Islet of Langerhans (tissue), 1 donor: ENCODE results near the gene HASPIN.
"Not testable (repeated sequence)": the region's sequence is repeated elsewhere in the genome, so short reads cannot be mapped to it uniquely, and the experiment has no call there.

Source experiments
- FAIRE-seq: peaks from one replicate; lab custom pipeline; 2011; peaks lifted over from hg19 to GRCh38; lab: Jason Lieb, UNC

HASPIN gene

DNA sequence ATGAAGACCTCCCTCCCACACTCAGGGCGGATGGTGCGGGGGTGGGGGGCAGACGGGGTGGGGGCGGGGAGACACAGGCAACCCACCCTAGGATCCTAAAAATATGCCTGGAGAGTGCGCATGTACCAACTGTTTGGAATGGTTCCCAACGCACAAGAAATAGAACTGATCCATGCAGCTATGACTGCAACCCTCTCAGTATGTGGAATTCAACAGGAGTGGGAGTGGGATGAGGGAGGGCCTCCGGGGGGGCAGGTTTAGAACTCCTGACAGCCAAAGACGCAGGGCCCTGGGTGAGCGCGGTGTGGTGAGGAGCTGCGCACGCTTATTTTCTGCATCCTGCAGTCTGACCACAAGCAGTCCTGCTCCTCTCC, 26.6 kb upstream of the HASPIN start:
- FAIRE-seq: no peak

DNA sequence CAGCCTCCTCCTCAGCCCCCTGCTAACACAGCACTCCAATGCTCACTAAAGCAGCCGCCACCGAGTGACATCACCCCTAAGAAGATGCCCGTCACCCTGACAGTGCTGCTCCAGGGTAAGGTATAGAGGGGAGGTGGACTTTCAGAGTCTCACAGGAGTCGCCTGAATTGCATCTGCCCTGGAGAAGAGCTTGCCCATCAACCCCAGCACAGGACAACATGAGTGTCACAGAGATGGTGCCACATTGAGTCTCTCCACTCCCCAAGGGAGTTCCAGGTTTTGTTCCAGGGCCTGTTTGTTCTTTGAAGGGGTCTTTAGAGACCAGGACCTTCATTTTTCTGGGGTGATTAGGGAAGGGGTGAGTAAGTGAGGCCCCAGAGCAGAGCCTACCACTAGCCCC, 25.6 kb upstream of the HASPIN start:
- FAIRE-seq: no peak

DNA sequence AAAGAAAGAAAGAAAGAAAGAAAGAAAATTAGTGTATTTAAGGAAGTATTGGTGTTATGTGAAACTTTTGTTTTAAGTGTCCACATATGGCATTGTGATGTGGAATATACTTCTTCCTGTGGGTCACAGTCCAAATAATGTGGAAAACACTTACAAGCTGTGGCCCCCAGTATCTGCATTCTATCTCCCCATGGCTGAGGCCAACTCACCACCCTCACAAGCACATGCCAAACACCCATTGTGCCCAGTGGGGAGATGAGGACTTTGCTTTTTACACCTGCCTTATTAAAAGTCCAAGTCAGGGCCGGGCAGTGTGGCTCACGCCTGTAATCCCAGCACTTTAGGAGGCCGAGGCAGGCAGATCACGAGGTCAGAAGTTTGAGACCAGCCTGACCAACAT, 23.8 kb upstream of the HASPIN start:
- FAIRE-seq: no peak

DNA sequence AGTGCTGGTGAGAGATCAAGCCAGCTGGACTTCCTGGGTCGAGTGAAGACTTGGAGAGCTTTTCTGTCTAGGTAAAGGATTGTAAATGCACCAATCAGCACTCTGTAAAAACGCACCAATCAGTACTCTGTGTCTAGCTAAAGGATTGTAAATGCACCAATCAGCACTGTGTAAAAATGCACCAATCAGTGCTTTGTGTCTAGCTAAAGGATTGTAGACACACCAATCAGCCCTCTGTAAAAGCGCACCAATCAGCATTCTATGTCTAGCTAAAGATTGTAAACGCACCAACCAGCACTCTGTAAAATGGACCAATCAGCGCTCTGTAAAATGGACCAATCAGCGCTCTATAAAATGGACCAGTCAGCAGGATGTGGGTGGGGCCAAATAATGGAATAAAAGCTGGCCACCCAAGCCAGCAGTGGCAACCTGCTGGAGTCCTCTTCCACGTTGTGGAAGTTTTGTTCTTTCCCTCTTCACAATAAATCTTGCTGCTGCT, 21.6 kb upstream of the HASPIN start:
- FAIRE-seq: not testable (repeated sequence)

DNA sequence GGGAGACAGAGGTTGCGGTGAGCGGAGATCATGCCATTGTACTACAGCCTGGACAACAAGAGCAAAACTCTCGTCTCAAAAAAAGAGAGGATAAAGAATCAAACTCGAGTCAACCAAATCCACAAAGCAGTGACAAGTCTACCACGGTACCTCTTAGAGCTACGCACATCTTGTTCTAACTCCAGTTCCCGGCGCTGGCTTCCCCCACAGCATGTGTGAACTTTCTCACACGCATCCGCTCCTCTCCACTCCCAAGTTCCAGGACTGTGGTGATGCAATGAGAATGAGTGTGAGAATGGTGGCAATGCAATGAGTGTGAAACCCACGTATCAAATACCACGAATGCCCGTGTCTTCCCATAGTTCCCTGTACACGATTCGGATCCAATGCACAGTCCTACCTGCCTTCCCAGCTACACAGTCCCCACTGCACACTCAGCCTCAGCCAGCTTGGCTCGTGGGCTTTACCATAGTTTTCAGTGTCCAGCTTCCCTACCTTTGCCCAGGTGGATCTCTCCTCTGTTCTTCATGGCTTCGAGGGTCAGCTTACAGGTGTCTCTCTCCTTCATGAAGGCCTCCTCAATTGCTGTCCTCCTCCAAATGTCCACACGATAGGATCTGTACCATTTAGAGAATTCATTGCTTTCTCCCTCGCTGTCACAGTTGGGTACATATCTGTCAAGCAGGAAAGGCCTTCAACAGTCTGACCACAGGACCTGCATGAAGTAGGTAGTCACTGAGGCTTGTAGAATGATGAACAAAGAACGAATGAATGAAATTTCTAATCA, 18.6 kb upstream of the HASPIN start:
- no peak for FAIRE-seq

DNA sequence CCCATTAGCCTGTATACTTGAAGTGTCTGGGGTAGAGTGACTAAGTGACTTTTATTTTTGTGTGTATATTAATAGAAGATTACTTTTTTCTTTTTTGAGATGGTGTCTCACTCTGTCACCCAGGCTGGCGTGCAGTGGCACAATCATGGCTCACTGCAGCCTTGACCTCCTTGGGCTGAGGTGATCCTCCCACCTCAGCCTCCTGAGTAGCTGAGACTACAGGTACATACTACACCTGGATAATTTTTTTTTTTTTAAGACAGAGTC, 18.1 kb upstream of the HASPIN start:
- FAIRE-seq: not testable (repeated sequence)

DNA sequence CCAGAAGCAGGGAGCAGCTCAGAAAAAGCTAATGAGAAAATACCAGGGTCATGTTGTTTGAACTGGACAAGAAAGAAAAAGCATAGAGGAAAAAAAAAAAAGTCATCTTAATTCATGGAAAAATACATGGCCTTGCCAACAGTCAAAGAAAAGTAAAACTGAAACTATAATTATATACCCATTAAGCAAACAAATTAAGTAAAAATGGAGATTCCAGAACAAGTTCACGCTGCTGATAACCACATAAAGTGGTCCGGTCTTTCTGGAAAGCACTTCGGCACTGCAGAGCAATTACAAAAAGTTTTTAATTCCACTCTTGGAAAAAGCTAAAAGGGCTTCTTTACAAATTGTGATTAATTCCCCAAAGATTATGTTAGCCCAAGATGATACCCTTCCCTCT, 15.3 kb upstream of the HASPIN start:
- FAIRE-seq: no peak

DNA sequence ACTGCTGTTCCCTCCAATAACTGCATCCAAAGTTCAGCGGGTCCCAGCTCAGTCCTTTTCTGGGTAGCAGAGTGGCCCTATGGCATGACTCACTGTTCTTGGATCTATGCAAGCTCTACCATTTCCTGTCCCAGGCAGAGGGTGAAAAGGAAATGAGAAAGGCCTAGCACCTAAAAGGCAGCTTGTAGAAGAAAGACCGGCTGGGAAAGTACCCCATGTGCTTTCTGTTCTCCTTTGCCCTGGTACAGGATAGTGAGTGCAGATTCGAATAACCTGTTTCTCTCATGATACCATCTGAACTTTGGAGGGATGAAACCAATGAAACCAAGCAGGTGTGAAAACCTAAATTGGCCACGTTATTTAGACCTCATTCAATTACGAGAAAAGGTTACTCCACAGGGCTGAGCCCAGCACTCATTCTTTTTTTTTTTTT, 12.7 kb upstream of the HASPIN start:
- FAIRE-seq: no peak

DNA sequence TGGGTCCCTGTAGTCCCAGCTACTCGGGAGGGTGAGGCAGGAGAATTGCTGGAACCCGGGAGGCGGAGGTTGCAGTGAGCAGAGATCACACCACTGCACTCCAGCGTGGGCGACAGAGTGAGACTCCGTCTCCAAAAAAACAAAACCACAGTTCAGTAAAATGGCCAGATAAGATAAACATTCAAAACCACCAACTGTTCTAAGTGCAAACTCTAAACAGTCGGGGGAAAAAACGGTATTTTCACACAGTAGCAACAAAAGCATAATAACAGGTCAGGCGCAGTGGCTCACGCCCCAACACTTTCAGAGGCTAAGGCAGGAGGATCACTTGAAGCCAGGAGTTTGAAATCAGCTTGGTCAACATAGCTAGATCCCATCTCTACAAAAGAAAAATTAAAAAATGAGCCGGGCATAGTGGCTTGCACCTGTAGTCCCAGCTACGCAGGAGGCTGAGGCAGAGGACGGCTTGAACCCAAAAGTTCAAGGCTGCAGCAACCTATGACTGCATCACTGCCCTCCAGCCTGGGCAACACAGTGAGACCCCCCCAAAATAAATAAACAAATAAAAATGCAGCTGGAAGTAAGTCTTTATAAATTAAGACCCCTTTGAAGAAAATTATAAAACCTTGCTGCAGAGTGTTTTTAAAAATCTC, 10.8 kb upstream of the HASPIN start:
- FAIRE-seq: no peak

DNA sequence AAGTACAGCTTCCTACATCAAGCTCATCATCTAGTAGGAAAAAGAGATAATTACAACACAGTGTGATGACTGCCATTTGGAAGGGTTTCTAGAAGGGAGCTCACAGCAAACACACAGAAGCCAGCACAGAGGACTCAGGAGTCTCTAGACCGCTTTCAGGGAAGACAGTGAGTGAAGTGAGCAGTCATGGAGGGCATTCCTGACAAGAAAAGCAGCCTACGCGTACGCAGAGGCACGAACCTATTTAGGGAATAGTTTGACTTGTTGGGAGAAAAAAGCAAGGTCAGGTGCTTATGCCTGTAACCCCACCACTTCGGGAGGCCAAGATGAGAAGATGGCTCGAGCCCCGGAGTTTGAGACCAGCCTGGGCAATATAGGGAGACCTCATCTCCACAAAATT, 8.4 kb upstream of the HASPIN start:
- FAIRE-seq: no peak

DNA sequence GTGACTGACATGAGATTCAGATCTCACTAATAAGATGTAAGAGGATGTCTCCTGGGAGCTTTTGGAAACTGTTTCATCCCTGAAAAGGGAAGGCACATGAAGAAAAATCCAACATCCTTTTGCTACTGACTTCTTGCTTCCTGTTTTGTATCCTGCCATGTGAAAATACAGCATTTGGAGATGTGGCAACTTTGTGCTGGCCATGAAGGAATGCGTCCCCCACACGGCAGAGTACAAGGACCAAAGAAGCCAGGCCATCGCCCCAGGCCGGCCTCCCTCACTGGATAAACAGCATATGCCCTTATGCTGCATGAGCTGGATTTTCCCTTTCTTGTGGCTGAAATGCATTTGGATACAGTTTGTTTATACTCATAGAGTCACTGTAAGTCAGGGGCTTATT, 5.5 kb upstream of the HASPIN start:
- FAIRE-seq: no peak

DNA sequence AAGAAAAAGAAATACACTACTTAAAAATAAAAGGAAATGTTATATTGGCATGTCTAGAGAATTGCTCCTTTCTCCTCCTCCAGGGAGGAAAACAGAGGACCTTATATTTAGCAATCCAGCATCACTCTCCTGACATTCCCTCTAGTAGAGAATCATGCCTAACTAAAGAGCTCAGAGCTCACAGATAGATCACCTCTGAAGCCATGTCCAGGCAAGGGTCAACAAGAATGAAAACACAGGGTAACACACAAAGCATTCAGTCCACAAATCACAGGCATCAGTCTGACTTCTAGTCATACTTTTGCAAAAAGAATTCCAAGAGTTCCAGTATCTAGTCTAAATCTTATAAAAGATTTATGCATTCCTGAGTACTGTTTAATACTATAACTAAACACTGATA, 4.4 kb upstream of the HASPIN start:
- no peak for FAIRE-seq

DNA sequence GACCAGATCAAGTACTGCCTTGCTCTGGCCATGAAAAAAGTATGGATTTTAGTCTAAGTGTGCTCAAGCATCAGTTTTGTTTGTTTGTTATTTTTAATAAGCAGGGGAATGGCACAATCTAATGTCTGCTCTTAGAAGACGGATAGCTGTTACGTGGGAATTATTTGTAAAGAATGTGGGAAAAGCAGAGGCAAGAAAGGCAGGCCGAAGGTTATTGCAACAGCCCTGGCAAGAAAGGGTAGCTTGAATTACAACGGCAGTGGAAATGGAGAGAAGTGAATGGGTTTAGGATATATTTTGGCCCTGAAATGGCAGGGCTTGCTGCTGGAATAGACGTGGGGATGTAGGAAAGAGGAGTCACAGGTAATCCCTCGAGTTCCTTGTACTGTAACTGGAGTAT, 987 bp upstream of the HASPIN start:
- FAIRE-seq: no peak

DNA sequence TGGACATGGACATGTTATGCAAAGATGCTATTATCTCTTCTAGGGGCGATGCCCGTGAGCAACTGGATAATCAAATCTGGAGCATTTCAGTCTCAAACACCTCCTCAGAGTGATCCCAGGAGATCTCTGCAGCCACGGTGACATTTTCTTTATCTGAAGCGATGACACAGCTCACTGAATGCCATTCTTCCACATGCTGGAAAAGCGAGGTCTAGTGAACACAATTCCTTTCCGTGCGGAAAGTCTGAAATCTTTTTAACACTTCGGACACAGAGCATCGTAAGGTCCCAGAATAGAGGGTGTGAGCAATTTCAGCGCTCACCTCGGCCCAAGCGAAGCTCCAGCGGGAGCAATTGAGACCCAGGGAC, 531 bp upstream of the HASPIN start:
- FAIRE-seq: no peak

DNA sequence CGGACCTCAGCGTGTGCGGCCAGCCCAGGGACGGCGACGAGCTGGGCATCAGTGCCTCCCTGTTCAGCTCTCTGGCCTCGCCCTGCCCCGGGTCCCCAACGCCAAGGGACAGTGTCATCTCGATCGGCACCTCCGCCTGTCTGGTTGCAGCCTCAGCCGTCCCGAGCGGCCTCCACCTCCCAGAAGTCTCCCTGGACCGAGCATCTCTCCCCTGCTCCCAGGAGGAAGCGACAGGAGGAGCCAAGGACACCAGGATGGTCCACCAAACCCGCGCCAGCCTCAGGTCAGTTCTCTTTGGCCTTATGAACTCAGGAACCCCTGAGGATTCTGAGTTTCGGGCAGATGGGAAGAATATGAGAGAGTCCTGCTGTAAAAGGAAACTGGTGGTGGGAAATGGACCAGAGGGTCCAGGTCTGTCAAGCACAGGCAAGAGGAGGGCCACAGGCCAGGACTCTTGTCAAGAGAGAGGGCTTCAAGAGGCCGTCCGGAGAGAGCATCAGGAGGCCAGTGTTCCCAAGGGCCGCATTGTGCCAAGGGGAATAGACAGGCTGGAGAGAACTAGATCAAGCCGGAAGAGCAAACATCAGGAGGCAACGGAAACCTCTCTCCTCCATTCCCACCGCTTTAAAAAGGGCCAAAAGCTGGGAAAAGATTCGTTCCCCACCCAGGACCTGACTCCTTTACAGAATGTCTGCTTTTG, 825 bp downstream of the HASPIN start:
- FAIRE-seq: no peak

DNA sequence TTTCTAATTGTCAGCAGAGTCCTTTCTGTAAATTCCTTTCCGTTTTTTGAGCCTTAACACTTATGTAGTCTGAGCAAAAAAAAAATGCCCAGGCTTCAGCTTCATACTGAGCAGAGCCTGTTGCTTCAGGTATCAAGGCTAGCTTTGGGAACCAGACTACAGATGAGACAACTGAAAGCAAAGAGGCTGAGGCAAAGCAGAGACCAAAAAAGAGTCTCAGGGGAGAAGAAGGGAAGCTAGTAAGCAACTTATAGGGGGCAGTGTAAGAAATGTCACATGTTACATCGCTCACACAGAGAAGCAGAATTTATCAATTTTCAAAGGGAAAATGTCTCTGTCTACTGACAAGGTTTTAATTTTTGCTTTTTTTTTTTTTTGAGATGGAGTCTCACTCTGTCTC, 3.3 kb downstream of the HASPIN start:
- no peak for FAIRE-seq

DNA sequence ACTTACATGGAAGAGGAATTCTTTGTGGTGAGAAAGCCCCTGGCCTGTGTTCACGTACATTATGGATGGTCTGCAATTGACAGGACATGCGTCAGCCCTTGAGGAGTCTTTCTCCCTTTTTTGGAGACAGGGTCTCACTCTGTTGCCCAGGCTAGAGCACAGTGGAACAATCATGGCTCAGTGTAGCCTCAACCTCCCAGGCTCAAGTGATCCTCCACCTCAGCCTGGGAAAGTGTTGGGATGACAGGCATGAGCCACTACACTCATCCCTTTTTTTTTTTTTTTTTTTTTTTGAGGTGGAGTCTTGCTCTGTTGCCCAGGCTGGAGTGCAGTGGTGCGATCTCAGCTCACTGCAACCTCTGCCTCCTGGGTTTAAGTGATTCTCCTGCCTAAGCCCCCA, 4.4 kb downstream of the HASPIN start:
- FAIRE-seq: not testable (repeated sequence)

DNA sequence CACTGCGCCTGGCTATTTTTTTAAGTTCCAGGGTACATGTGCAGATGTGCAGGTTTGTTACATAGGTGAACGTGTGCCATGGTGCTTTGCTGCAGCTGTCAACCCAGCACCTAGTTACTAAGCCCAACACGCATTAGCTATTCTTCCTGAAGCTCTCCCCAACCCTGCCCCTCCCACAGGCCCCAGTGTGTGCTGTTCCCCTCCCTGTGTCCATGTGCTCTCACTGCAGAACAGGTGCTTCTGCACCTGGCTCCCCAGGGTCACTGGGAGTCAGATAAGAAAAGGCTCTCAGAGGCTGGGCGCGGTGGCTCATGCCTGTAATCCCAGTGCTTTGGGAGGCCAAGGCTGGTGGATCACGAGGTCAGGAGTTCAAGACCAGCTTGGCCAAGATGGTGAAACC, 6.2 kb downstream of the HASPIN start:
- FAIRE-seq: no peak

DNA sequence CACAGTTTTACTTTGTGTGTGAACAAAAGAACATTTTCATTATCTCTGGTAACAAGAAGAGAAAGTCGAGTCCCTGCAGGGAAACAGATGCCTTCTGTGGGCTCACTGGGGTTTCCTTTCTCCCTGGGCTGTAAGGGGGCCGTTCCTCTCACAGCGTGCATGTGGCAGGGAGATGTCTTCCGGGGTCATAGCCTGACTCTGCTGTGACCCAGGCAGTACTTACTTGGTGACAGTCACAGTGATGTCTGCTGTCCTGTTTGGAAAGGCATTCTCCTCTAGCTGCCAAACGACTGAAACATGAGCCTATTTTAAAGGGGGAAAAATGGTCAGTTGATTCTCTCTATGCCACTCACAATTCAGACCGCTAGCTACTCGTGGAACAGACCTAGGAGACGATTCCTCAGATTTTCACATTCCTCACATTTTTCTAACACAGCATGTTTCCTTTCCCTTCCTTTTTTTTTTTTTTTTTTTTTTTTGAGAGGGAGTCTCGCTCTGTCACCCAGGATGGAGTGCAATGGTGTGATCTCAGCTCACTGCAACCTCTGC, 7.3 kb downstream of the HASPIN start:
- no peak for FAIRE-seq

DNA sequence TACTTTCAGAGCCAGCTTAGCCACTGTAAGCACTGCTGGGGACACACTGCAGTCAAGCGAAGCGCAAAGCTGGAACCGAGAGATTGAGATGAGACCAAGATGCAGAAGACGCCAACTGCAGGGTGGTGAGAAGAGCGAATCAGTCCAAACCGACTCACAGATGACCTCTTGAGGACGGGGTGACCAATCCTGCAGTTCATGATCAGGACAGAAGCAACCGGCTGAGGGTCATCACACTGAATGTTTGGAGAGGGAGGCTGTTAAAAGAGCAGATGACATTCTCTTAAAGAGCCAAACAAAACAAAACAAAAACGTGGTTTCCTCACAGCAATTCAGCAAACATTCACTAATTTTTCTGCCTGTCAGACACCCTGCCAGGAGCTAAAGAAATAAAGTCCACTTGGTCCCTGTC, 8.5 kb downstream of the HASPIN start:
- FAIRE-seq: no peak

DNA sequence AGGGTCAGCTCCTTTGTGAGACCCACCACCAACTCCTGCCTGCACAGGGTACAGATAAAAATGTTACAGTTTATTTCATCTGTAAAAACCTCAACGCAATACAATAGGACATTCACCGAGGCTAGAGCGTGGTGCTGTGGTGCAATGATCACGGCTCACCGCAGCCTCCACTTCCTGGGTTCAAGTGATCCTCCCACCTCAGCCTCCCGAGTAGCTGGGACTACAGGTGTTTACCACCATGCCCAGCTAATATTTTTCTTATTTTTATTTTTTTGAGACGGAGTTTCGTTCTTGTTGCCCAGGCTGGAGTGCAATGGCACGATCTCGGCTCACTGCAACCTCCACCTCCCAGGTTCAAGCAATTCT, 11.2 kb downstream of the HASPIN start:
- FAIRE-seq: not testable (repeated sequence)

DNA sequence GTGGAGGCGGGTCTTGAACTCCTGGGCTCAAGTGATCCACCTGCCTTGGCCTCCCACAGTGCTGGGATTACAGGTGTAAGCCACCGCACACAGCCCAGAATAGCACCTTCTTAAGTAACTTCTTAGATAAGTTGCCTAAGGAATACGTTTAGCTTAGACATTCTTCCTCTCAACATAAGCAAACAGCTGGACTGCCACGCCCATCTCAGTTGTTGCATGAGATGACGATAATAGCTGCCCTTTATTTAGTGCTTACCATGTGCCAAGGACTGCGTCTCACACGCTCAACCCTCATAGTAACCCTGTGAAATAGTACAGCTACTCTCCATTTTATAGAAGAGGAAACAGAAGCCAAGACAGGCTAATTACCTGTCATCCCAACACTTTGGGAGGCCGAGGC, 11.8 kb downstream of the HASPIN start:
- FAIRE-seq: no peak

DNA sequence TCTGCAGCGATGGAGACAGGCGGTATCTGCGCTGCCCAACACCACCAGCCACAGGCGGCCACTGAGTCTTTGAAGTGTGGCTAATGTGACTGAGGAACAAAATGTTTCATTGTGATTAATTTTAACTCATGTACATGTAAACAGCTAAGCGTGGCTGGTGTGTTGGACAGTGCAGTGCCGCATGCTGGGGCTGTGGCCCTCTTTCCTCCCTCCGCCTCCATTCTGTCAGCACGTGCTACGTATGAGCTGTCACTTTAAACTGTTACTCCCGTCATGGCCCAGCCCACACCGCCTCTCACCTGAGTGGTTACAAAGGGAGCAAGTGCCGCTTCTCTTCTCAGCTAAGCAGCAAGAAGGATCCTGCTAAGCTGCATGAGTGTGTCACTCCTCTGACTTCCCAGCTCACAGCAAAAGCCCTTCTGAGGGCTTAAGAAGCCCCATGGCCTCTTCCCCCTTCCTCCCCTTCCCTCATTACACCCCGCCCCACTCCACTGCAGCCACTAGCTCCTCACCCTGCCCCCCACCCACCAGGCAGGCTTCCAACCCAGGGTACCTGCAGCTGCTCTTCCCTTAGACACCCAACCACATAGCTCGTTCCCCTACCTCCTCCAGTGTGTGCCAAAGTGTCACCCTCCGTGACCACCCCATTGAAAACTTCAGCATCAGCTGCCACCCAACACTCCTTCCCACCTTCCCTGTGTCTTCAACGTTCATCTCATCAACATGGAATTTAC, 15.0 kb downstream of the HASPIN start:
- FAIRE-seq: no peak
